ENCODE measurements around the gene WDR90. TPM values are rescaled to one million over a fixed set of nuclear protein-coding genes. Genes with fewer than 3 reads are reported as not detected.

WDR90 gene
- total RNA-seq, 1 donor from 2014 or later = 21.2 TPM

DNA sequence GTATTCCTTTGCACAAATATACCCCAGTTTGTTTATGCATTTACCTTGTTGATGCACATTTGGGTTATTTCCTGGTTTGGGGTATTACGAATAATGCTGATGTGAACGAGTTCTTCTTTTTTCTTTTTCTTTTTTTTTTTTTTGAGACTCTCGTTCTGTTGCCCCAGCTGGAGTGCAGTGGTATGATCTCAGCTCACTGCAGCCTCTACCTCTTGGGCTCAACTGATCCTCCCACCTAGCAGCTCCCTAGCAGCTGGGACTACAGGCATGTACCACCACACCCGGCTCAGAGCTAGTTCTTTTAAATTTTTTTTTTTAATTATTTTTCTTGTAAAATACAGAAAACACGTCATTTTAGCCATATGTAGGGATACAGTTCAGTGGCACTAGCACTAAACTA lies 45.2 kb upstream of the WDR90 start:
- Mint-ChIP-seq H3K4me3 (ENCODE audit: unreplicated experiment) (no peak overlapping the region), H3K9me3 (ENCODE audit: unreplicated experiment) (peaks cover 9% of the 10 kb centered on the region), H3K27me3 (ENCODE audit: low read depth, unreplicated experiment) (no peaks in the 10 kb centered on the region), H3K27ac (ENCODE audit: unreplicated experiment) (no peak overlapping the region), H3K4me1 (ENCODE audit: low read depth, unreplicated experiment) (no peaks in the 10 kb centered on the region), H3K36me3 (ENCODE audit: low read depth, unreplicated experiment) (peaks cover 10% of the 10 kb centered on the region)
- Histone ChIP-seq H3K9ac (ENCODE audit: low read length) (no peak overlapping the region), H3K4me1 (ENCODE audit: insufficient read depth, low read length) (no peaks in the 10 kb centered on the region), H3K27me3 (ENCODE audit: insufficient read depth, low read length) (no peaks in the 10 kb centered on the region), H3K4me3 (ENCODE audit: insufficient read depth, low read depth, low read length) (no peak overlapping the region), H3K27ac (ENCODE audit: low read depth, low read length) (no peak overlapping the region), H3K4me2 (ENCODE audit: low read length) (no peak overlapping the region), H3K9me3 (ENCODE audit: insufficient read depth, low read depth, low read length) (no peaks in the 10 kb centered on the region), H4K20me1 (ENCODE audit: insufficient read depth, low read length) (peaks cover 62% of the 10 kb centered on the region), H2AFZ (ENCODE audit: low read depth, low read length) (no peak overlapping the region), H3K36me3 (ENCODE audit: insufficient read depth, low read length) (no peaks in the 10 kb centered on the region), H3K79me2 (ENCODE audit: insufficient read depth, low read length) (peaks cover 29% of the 10 kb centered on the region)
- TF ChIP-seq, protein P1, sequence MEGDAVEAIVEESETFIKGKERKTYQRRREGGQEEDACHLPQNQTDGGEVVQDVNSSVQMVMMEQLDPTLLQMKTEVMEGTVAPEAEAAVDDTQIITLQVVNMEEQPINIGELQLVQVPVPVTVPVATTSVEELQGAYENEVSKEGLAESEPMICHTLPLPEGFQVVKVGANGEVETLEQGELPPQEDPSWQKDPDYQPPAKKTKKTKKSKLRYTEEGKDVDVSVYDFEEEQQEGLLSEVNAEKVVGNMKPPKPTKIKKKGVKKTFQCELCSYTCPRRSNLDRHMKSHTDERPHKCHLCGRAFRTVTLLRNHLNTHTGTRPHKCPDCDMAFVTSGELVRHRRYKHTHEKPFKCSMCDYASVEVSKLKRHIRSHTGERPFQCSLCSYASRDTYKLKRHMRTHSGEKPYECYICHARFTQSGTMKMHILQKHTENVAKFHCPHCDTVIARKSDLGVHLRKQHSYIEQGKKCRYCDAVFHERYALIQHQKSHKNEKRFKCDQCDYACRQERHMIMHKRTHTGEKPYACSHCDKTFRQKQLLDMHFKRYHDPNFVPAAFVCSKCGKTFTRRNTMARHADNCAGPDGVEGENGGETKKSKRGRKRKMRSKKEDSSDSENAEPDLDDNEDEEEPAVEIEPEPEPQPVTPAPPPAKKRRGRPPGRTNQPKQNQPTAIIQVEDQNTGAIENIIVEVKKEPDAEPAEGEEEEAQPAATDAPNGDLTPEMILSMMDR (IDR thresholded peaks at IDR 0.05; ENCODE audit: insufficient read depth, low read depth, low read length) = no peak
- TF ChIP-seq EZH2 (IDR thresholded peaks at IDR 0.05; ENCODE audit: insufficient read depth, low read length) = no peak
- DNase-seq (ENCODE audit: low read depth) (no peak), FAIRE-seq (no peak)

DNA sequence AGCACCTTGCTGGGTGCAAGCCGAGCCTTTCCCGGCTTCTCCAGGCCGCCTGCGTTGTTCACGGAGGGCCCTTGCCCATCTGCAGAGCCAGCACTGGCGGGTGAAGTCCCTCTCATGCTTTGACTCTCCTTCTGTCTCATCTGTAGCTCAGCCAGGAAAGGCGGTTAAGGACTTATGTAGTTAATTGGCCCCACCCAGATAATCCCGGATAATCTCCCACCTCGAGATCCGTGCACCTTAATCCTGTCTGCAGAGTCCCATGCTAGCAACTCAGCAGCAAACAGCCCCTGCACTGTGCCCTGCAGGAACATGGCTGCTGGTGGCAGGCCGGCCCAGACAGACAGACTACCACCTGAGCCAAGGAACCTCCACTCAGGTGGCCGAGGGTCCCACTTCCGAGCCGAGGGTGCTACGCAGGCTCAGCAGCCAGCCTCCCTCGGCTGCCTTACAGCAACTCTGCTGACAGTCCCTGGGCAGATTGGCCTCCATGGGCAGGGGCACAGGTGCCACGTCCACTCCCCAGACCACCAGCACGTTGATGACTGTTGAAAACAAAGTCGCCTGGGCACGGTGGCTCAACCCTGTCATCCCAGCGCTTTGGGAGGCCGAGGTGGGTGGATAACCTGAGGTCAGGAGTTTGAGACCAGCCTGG lies 42.4 kb upstream of the WDR90 start:
- Mint-ChIP-seq H3K27me3 (ENCODE audit: low read depth, unreplicated experiment) (no peaks in the 10 kb centered on the region), H3K4me3 (ENCODE audit: unreplicated experiment) (no peak overlapping the region), H3K36me3 (ENCODE audit: low read depth, unreplicated experiment) (peaks cover 11% of the 10 kb centered on the region), H3K27ac (ENCODE audit: unreplicated experiment) (no peak overlapping the region), H3K9me3 (ENCODE audit: unreplicated experiment) (peaks cover 9% of the 10 kb centered on the region), H3K4me1 (ENCODE audit: low read depth, unreplicated experiment) (peaks cover 3% of the 10 kb centered on the region)
- no peak for FAIRE-seq
- Histone ChIP-seq H3K4me1 (ENCODE audit: insufficient read depth, low read length) (no peaks in the 10 kb centered on the region), H4K20me1 (ENCODE audit: insufficient read depth, low read length) (peaks cover 68% of the 10 kb centered on the region), H3K9me3 (ENCODE audit: insufficient read depth, low read depth, low read length) (no peaks in the 10 kb centered on the region), H2AFZ (ENCODE audit: low read depth, low read length) (no peak overlapping the region), H3K4me2 (ENCODE audit: low read length) (no peak overlapping the region), H3K4me3 (ENCODE audit: insufficient read depth, low read depth, low read length) (no peak overlapping the region), H3K9ac (ENCODE audit: low read length) (no peak overlapping the region), H3K36me3 (ENCODE audit: insufficient read depth, low read length) (no peaks in the 10 kb centered on the region), H3K27me3 (ENCODE audit: insufficient read depth, low read length) (no peaks in the 10 kb centered on the region), H3K79me2 (ENCODE audit: insufficient read depth, low read length) (peaks cover 41% of the 10 kb centered on the region), H3K27ac (ENCODE audit: low read depth, low read length) (no peak overlapping the region)
- DNase-seq (ENCODE audit: low read depth) = no peak
- TF ChIP-seq, protein P1 (IDR thresholded peaks at IDR 0.05; ENCODE audit: insufficient read depth, low read depth, low read length) = no peak
- no peak for TF ChIP-seq EZH2 (IDR thresholded peaks at IDR 0.05; ENCODE audit: insufficient read depth, low read length)

DNA sequence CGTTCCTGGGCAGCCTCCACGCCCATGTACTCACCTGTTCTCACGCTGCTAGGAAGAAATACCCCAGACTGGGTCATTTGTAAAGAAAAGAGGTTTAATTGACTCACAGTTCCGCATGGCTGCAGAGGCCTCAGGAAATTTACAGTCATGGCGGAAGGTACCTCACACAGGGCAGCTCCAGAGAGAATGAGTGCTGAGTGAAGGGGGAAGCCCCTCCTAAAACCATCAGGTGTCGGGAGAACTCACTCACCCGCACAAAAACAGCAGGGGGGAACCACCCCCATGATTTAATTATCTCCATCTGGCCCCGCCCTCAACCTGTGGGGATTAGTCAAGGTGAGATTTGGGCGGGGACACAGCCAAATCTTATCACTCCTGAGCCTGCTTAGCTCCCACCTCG lies 41.1 kb upstream of the WDR90 start:
- Histone ChIP-seq H3K4me2 (ENCODE audit: low read length) (no peak overlapping the region), H3K27me3 (ENCODE audit: insufficient read depth, low read length) (no peaks in the 10 kb centered on the region), H3K27ac (ENCODE audit: low read depth, low read length) (no peak overlapping the region), H3K4me3 (ENCODE audit: insufficient read depth, low read depth, low read length) (no peak overlapping the region), H4K20me1 (ENCODE audit: insufficient read depth, low read length) (peaks cover 61% of the 10 kb centered on the region), H3K79me2 (ENCODE audit: insufficient read depth, low read length) (peaks cover 36% of the 10 kb centered on the region), H3K9me3 (ENCODE audit: insufficient read depth, low read depth, low read length) (no peaks in the 10 kb centered on the region), H3K9ac (ENCODE audit: low read length) (no peak overlapping the region), H3K4me1 (ENCODE audit: insufficient read depth, low read length) (no peaks in the 10 kb centered on the region), H2AFZ (ENCODE audit: low read depth, low read length) (no peak overlapping the region), H3K36me3 (ENCODE audit: insufficient read depth, low read length) (no peaks in the 10 kb centered on the region)
- Mint-ChIP-seq H3K36me3 (ENCODE audit: low read depth, unreplicated experiment) (peaks cover 11% of the 10 kb centered on the region), H3K4me3 (ENCODE audit: unreplicated experiment) (no peak overlapping the region), H3K27me3 (ENCODE audit: low read depth, unreplicated experiment) (no peaks in the 10 kb centered on the region), H3K27ac (ENCODE audit: unreplicated experiment) (no peak overlapping the region), H3K4me1 (ENCODE audit: low read depth, unreplicated experiment) (peaks cover 3% of the 10 kb centered on the region), H3K9me3 (ENCODE audit: unreplicated experiment) (peaks cover 9% of the 10 kb centered on the region)
- DNase-seq (ENCODE audit: low read depth) (no peak), FAIRE-seq (no peak)
- no peak for TF ChIP-seq EZH2 (IDR thresholded peaks at IDR 0.05; ENCODE audit: insufficient read depth, low read length)
- TF ChIP-seq, protein P1 (IDR thresholded peaks at IDR 0.05; ENCODE audit: insufficient read depth, low read depth, low read length) = no peak
